HG03575 (cell line): Measurements from ENCODE around the gene PDXDC1.
"Not testable (repeated sequence)": the region's sequence is repeated elsewhere in the genome, so short reads cannot be mapped to it uniquely, and the experiment has no call there.

Source experiments
- ATAC-seq: cut with Tn5 transposase; IDR thresholded peaks from one replicate; pipeline ENCODE4 v1.9.1; 2021; ENCODE audit not compliant: unreplicated experiment, insufficient number of reproducible peaks, low FRiP score; ENCODE audit errors: extremely low read depth

The PDXDC1 gene

DNA sequence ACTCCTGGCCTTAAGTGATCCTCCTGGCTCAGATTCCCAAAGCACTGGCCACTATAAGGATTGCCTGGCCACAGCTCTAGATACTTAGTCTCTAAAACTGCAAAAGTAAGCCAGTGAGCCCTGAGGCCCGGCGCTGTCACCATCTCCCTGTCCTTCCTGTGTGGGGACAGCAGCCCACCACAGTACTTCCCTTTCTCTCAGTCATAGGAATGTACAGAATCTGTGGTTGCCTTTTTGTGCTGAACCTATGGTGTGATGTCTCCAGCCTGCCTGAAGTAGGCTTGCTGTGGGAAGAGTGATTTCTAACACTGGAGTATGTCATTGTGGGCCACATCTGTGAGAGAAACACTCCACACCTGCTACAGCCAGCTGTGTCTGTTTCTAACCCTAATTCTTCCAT is 56.4 kb downstream of the PDXDC1 start:
- no peak for ATAC-seq

- no peak for ATAC-seq
Measured at GRCh38 chr16:15031586-15031985, 56.8 kb downstream of the PDXDC1 start.

- no peak for ATAC-seq
Measured at GRCh38 chr16:15032547-15033308, 57.9 kb downstream of the PDXDC1 start.

DNA sequence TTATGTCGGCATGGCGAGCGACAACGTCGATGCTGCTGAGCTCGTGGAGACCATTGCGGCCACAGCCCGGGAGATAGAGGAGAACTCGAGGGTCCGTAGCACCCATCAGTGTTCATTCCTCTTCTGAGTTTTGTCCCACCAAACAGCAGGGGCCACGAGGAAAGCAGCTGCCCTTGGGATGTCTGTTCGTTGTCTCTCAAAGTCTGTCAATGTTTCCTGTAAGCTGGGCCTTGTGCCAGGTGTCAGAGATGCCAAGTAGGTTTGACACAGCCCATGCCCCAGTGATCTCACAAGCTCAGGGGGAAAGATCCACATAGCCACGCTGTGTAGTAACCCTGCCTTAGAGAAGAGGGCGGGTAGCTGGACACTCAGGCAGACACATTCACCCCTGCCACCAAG is 58.5 kb downstream of the PDXDC1 start:
- no peak for ATAC-seq

DNA sequence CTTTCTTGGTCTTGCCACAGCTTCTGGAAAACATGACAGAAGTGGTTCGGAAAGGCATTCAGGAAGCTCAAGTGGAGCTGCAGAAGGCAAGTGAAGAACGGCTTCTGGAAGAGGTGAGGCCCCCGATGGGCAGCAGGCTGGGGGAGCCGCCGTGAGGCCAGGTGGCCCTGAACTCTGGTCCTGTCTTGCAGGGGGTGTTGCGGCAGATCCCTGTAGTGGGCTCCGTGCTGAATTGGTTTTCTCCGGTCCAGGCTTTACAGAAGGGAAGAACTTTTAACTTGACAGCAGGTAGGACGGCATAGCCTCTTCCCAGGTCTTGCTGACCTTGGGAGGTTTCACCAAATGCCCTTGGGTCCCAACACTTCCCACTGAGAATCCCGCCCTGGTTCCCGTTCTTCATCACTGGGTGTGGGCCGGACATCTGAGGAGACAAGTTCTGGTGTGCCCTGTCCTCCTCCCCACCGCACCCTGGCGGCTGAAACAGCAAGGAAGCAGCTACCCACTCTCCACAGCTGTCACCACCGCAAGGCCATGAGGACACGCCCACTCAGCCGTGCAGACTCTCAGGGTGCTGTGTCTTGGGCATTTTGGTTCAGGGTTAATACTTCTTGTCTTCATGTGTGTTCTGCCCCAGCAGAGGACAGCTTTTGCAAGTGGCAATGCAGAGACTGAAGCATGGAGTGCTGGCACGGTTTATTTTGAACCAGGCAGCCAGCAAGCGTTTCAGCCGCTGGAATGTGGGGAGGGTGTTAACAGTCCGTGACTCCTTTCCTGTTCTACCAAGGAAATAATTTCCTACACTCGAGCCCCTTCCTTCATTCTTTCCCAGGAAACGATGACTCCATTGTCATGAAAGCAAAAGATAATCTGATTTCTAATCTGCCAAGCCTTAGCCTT is 59.7 kb downstream of the PDXDC1 start:
- ATAC-seq: no peak

DNA sequence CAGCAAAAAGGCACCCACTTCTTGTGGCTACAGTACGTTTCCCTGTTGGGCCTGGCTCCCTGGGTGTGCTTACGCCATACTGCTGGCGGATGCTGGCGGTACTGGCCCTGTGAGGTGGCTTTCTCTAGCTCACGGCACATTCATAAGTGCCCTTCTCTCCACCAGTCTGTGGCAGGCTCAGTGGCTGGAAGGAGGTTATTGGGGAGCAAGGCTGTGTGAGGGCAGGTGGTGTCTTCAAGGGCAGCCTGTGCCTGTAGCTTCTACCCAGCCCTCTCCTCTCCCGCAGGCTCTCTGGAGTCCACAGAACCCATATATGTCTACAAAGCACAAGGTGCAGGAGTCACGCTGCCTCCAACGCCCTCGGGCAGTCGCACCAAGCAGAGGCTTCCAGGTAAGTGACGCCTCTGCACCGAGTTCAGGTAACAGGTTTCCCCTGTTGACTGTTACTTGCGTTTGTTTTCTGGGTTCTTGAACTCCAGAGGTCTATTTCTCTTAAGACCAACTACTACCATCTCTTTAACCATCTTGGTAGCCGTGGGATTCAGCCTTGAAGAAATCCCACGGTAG is 60.4 kb downstream of the PDXDC1 start:
- ATAC-seq: no peak

DNA sequence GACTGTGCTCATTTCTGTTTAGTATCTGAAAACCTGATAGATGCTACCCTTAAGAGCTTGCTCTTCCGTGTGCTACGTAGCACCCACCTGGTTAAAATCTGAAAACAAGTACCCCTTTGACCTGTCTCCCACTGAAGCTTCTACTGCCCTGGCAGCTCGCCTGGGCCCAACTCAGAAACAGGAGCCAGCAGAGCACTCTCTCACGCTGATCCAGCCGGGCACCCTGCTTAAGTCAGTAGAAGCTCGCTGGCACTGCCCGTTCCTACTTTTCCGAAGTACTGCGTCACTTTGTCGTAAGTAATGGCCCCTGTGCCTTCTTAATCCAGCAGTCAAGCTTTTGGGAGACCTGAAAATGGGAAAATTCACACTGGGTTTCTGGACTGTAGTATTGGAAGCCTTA is 62.2 kb downstream of the PDXDC1 start:
- no peak for ATAC-seq

GRCh38 chr16:15037745-15038144 is 62.9 kb downstream of the PDXDC1 start:
- ATAC-seq: no peak

GRCh38 chr16:15038689-15039088 is 63.9 kb downstream of the PDXDC1 start:
- ATAC-seq: no peak

- ATAC-seq: no peak
Measured at GRCh38 chr16:15041271-15042004, 66.6 kb downstream of the PDXDC1 start.

GRCh38 chr16:15043344-15043743 is 68.5 kb downstream of the PDXDC1 start:
- no peak for ATAC-seq

GRCh38 chr16:15044286-15044685 is 69.5 kb downstream of the PDXDC1 start:
- no peak for ATAC-seq

- not testable (repeated sequence) for ATAC-seq
Measured at GRCh38 chr16:15045270-15045669, 70.4 kb downstream of the PDXDC1 start.

GRCh38 chr16:15046692-15047376 is 72.0 kb downstream of the PDXDC1 start:
- no peak for ATAC-seq

- ATAC-seq: no peak
Measured at GRCh38 chr16:15049581-15050180, 74.9 kb downstream of the PDXDC1 start.

GRCh38 chr16:15050440-15050839 is 75.6 kb downstream of the PDXDC1 start:
- not testable (repeated sequence) for ATAC-seq

DNA sequence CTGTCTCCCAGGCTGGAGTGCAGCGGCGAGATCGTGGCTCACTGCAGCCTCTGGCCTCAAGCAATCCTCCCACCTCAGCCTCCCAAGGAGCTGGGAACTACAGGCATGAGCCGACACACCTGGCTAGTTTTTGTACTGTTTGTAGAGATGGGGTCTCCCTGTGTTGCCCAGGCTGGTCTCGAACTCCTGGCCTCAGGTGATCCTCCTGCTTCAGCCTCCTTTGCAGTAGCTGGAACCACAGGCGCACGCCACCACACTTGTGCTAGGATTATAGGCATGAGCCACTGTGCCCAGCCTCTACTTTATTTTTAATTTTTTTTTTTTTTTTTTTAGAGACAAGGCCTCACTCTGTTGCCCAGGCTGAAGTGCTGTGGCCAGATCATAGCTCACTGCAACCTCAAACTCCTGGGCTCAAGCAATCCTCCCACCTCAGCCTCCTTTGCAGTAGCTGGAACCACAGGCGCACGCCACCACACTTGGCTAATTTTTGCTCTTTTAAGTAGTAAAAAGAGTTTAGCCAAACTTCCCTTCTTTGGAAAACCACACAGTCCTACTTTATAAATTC is 76.6 kb downstream of the PDXDC1 start:
- ATAC-seq: no peak
